HG03097 (cell line): ENCODE measurements around the gene EDDM13.
"Not testable (repeated sequence)": the region's sequence is repeated elsewhere in the genome, so short reads cannot be mapped to it uniquely, and the experiment has no call there.

Source experiments
- ATAC-seq: cut with Tn5 transposase; IDR thresholded peaks from one replicate; pipeline ENCODE4 v1.9.1; 2021; ENCODE audit not compliant: unreplicated experiment, low FRiP score

Gene EDDM13

GRCh38 chr19:56319991-56320390 is 47.4 kb downstream of the EDDM13 start:
- ATAC-seq: no peak

- ATAC-seq: no peak
Observed at GRCh38 chr19:56321254-56321988, 48.9 kb downstream of the EDDM13 start.

DNA sequence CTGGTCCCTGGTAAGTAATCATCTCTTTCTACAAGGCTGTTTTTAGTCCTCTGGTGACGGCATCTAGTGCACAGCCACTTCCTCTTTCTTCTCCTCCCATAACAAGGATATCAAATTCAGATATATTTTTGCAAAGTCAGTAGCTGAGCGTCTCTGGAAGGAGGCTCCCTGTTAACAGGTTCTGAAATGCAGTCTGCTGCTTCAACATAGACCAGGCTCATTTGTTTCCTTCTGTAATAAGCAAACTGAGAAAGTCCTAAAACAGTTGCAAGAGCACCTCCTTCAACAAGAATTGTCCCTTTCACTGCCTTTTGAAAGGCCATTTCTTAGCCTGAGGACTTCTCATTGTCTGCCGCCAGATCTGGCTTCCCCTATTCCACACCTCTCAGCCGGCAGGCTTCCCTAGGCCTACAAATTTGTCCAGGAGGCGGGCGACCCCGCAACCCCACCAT is 49.5 kb downstream of the EDDM13 start:
- no peak for ATAC-seq

- ATAC-seq: no peak
Observed at GRCh38 chr19:56324436-56324835, 51.9 kb downstream of the EDDM13 start.

- ATAC-seq: no peak
Observed at GRCh38 chr19:56332695-56333094, 60.1 kb downstream of the EDDM13 start.

GRCh38 chr19:56333506-56333905 is 61.0 kb downstream of the EDDM13 start:
- ATAC-seq: no peak

GRCh38 chr19:56335371-56335770 is 62.8 kb downstream of the EDDM13 start:
- not testable (repeated sequence) for ATAC-seq

DNA sequence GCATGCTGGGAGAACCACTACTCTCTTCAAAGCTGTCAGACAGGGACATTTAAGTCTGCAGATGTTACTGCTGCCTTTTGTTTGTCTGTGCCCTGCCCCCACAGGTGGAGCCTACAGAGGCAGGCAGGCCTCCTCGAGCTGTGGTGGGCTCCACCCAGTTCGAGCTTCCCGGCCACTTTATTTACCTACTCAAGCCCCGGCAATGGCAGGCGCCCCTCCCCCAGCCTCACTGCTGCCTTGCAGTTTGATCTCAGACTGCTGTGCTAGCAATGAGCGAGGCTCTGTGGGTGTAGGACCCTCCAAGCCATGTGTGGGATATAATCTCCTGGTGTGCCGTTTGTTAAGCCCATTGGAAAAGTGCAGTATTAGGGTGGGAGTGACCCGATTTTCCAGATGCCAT is 64.5 kb downstream of the EDDM13 start:
- not testable (repeated sequence) for ATAC-seq

DNA sequence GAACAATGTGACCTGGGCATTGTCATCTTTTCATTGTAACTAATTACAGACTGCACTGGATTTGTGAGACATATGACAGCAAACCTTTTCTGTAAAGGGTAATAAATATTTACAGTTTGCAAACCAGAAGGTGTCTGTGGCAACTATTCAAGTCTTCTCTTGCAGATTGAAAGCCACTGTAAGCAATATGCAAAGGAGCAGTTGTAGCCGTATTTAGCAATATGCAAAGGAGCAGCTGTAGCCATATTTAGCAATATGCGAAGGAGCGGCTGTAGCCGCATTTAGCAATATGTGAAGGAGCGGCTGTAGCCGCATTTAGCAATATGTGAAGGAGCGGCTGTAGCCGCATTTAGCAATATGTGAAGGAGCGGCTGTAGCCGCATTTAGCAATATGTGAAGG is 66.5 kb downstream of the EDDM13 start:
- not testable (repeated sequence) for ATAC-seq

- ATAC-seq: no peak
Observed at GRCh38 chr19:56341948-56342347, 69.4 kb downstream of the EDDM13 start.

GRCh38 chr19:56347163-56347778 is 74.7 kb downstream of the EDDM13 start:
- ATAC-seq: no peak

DNA sequence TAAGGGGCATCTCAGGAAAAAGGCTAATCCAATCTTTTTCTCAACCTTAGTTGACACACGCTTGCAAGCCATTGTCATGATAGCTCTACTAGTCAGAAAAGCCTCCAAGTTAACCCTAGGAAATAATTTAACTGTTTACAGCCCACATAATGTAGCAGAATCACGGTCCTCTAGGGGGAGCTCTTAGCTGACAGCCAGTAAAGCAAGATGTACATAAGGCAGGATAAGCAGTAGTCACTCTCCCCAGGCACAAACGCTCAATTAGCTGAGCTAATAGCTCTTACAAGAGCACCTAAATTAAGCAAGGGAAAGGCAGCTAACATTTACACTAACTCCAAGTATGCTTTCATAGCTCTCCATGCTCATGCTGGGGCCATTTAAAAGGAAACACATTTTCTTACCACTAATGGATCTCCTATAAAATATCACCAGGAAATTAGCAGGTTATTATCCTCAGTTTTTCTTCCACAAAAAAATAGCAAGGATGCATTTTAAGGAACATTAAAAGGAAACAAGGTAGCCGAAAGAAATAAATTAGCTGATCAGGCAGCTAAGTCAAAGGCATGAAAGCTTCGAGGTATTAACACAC is 75.8 kb downstream of the EDDM13 start:
- ATAC-seq: no peak

DNA sequence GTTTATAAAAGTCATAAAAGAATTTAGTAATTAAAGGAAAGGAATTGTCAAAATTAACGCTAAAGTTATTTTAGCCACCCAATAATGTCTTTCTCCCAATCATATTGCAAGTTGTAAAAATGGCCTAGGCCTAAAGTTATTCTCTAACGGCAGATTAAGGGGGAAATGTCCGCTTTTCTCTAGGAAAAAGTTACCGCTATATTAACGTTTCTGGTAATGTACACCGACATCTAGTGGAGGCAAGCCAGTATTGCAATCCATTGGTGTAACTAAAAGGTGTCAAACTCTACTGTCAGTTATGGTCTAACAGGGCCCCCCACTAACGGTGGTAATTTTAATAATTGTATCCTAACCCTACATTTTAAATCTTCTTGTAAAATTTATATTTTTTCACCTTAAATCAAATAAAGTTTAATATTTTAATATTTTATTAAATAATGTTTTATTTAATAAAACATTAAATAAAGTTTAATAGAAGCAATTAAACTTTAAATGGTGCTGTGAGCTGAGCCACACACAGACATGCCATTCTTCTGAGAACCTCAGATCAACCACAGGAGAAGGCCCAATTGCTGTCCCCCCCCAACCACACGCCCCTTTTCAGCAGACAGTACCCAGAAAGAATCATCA is 78.0 kb downstream of the EDDM13 start:
- no peak for ATAC-seq

DNA sequence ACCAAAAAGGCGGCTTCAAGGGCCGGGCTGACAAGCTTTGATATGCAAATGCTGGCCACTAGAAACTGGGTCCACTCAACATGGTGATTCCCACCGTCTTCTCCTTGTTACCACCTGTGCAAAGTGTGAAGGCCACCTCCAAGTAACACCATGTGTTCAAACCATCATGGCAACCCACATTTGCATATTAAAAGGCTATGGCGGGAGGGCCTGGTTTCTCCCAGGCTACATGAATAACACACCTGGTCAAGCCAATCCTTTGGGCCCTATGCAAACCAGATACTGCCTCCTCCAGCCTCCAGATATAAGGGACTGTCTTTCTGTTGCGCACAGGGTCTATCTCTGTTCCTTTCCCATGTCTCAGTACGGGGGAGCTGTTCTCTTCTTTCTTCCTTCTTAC is 78.7 kb downstream of the EDDM13 start:
- no peak for ATAC-seq

GRCh38 chr19:56355517-56355916 is 83.0 kb downstream of the EDDM13 start:
- ATAC-seq: no peak

DNA sequence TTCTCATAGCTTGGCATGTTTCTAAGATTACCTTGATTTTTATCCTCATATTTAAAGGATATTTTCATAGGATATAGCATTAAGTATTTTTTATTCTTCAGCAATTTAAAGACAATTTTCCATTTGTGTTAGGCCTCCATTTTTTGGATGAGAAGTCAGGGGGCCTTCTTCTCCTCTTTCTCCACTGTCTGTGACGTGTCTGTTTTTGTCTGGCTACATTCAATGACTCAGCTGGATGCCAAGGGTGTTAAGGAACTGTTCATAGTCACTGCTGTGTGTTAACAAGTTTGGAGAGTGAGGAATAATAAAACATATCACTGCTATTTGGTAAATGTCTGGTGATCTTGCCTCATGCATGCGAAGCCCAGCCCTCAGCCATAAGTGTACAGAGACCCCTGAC is 84.4 kb downstream of the EDDM13 start:
- no peak for ATAC-seq
